SU-DHL-6 (cell line): ENCODE results near the gene FAM47E.

Experiments
- CTCF ChIP-seq: fragments of 200-600 bp; sonication (generic); IDR thresholded peaks from one replicate; pipeline ENCODE4 v1.5.1; 2017; ENCODE audit warnings: antibody characterized with exemption, mild to moderate bottlenecking, low read length, moderate library complexity; ENCODE audit not compliant: insufficient read depth, poor library complexity, severe bottlenecking
- EZH2phosphoT487 ChIP-seq: fragments of 200-600 bp; sonication (generic), shearing (Covaris generic); conservative IDR thresholded peaks from 2 replicates; pipeline ENCODE4 v1.6.1; 2018; ENCODE audit warnings: mild to moderate bottlenecking, antibody characterized with exemption, low read length, moderate library complexity, mixed read lengths

GRCh38 chr4:76250962-76251361 is 559 bp upstream of the FAM47E start:
- TF ChIP-seq CTCF (no peak), EZH2phosphoT487 (no peak)
